Measurements from ENCODE around the gene FRMD3. TPM values are rescaled to one million over a fixed set of nuclear protein-coding genes. Genes with fewer than 3 reads are reported as not detected.

The FRMD3 gene
- total and polyA plus RNA-seq, 7 experiments from 2014 or later = 0.85 to 2.5 (median 0.97) TPM; not detected in 1

DNA sequence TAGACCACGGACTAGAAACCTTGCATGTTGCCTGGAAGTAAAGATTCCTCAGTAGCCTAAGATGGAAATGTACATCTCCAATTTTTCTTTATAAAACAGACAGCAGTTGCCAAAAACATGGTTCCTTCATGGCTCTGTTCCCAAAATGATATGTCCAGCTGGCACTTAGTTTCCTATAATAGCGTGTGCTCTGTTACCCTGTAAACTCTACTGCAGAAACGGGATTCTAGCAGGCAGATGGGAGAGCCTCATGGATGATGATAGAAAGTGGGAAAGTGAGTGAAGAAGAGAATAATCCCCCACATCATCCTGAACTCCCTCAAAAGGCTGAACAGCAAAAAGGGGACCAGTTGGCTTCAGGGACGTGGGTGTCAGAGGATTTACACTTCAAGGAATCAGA, 118.2 kb downstream of the FRMD3 start:
- ATAC-seq (no peak), DNase-seq (no peak)
- CTCF ChIA-PET = no interaction called here
- H3K9me3 Mint-ChIP-seq = peaks cover 0 to 8% (median 4%) of the 10 kb centered on the region in 11 donors
- no peaks in the 10 kb centered on the region for H3K4me1 ChIP-seq (ENCODE audit: control insufficient read depth in 2 of 2, insufficient read depth in 2 of 2, low read length in 2 of 2)
- no peak overlapping the region for H3K27ac Mint-ChIP-seq
- intact Hi-C loops (cut with micrococcal nuclease) = no loop called here
- H3K27ac ChIP-seq (ENCODE audit: low read depth, low read length) = no peak overlapping the region
- no peaks in the 10 kb centered on the region for H3K27me3 Mint-ChIP-seq
- H3K36me3 ChIP-seq (ENCODE audit: control insufficient read depth in 2 of 3, insufficient read depth in 3 of 3, low read length in 3 of 3) = no peaks in the 10 kb centered on the region
- H3K4me3 Mint-ChIP-seq = no peak overlapping the region
- H3K27me3 ChIP-seq (ENCODE audit: control insufficient read depth in 2 of 2, insufficient read depth in 2 of 2, low read length in 2 of 2) = no peaks in the 10 kb centered on the region
- H3K9me3 ChIP-seq (ENCODE audit: control insufficient read depth in 2 of 3, low read length in 3 of 3) = no peaks in the 10 kb centered on the region
- H3K4me1 Mint-ChIP-seq = peaks cover 0 to 2% (median 0%) of the 10 kb centered on the region in 7 donors
- POLR2A ChIA-PET = no interaction called here
- H3K36me3 Mint-ChIP-seq = peaks cover 0 to 19% (median 5%) of the 10 kb centered on the region in 5 donors
- H3K4me3 ChIP-seq (ENCODE audit: low read length) = no peak overlapping the region

DNA sequence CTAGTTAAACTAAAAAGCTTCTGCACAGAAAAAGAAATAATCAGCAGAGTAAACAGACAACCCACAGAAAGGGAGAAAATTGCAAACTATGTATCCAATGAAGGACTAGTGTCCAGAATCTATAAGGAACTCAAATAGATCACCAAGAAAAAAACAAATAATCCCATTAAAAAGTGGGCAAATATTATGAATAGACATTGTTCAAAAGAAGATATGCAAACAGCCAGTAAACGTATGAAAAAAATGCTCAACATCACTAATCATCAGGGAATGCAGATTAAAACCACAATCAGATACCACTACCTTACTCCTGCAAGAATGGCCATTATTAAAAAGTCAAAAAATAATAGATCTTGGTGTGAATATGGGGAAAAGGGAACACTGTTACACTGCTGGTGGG, 119.9 kb downstream of the FRMD3 start:
- Histone ChIP-seq H3K4me1 (ENCODE audit: control insufficient read depth in 2 of 2, insufficient read depth in 2 of 2, low read length in 2 of 2) (no peaks in the 10 kb centered on the region), H3K4me3 (ENCODE audit: low read length) (no peak overlapping the region), H3K36me3 (ENCODE audit: control insufficient read depth in 2 of 3, insufficient read depth in 3 of 3, low read length in 3 of 3) (no peaks in the 10 kb centered on the region), H3K27me3 (ENCODE audit: control insufficient read depth in 2 of 2, insufficient read depth in 2 of 2, low read length in 2 of 2) (no peaks in the 10 kb centered on the region), H3K9me3 (ENCODE audit: control insufficient read depth in 2 of 3, low read length in 3 of 3) (no peaks in the 10 kb centered on the region), H3K27ac (ENCODE audit: low read depth, low read length) (no peak overlapping the region)
- intact Hi-C loops (cut with micrococcal nuclease) = no loop called here
- H3K9me3 Mint-ChIP-seq = peaks cover 0 to 19% (median 8%) of the 10 kb centered on the region in 11 donors
- H3K4me3 Mint-ChIP-seq = no peak overlapping the region
- H3K27me3 Mint-ChIP-seq = no peaks in the 10 kb centered on the region
- ChIA-PET POLR2A (no interaction called here), CTCF (no interaction called here)
- ATAC-seq (no peak), DNase-seq (no peak)
- H3K27ac Mint-ChIP-seq = no peak overlapping the region
- H3K4me1 Mint-ChIP-seq = peaks cover 0 to 2% (median 0%) of the 10 kb centered on the region in 7 donors
- peaks cover 0 to 26% (median 11%) of the 10 kb centered on the region in 5 donors for H3K36me3 Mint-ChIP-seq

DNA sequence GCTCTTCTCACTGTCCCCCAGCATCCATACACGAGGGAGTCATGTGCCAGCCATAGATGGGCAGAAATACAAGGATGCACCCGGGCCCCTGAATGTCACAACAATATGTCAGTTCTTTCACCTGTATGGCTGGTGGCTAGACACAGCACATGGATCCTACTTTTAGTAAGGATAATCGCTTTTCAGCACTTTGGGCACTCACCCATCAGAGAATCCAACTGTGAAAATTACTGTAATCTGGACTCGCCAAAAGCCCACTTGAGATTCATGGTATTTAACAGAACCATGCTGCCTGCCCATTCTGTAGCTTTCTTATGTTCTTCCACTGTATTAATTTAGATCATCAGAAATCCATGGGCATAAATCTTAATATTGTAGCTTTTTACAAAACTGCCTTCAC, 124.8 kb downstream of the FRMD3 start:
- Mint-ChIP-seq H3K4me1 (peaks cover 0 to 2% (median 0%) of the 10 kb centered on the region in 7 donors), H3K36me3 (peaks cover 0 to 26% (median 20%) of the 10 kb centered on the region in 5 donors), H3K27me3 (peaks cover 0 to 2% (median 0%) of the 10 kb centered on the region in 5 donors), H3K4me3 (no peak overlapping the region), H3K9me3 (peaks cover 0 to 27% (median 10%) of the 10 kb centered on the region in 11 donors), H3K27ac (no peak overlapping the region)
- Histone ChIP-seq H3K9me3 (ENCODE audit: control insufficient read depth in 2 of 3, low read length in 3 of 3) (no peaks in the 10 kb centered on the region), H3K27ac (ENCODE audit: low read depth, low read length) (no peak overlapping the region), H3K4me1 (ENCODE audit: control insufficient read depth in 2 of 2, insufficient read depth in 2 of 2, low read length in 2 of 2) (no peaks in the 10 kb centered on the region), H3K4me3 (ENCODE audit: low read length) (no peak overlapping the region), H3K36me3 (ENCODE audit: control insufficient read depth in 2 of 3, insufficient read depth in 3 of 3, low read length in 3 of 3) (no peaks in the 10 kb centered on the region), H3K27me3 (ENCODE audit: control insufficient read depth in 2 of 2, insufficient read depth in 2 of 2, low read length in 2 of 2) (no peaks in the 10 kb centered on the region)
- intact Hi-C loops (cut with micrococcal nuclease) = no loop called here
- POLR2A ChIA-PET = no interaction called here
- ATAC-seq (no peak), DNase-seq (no peak)
- CTCF ChIA-PET = no interaction called here

DNA sequence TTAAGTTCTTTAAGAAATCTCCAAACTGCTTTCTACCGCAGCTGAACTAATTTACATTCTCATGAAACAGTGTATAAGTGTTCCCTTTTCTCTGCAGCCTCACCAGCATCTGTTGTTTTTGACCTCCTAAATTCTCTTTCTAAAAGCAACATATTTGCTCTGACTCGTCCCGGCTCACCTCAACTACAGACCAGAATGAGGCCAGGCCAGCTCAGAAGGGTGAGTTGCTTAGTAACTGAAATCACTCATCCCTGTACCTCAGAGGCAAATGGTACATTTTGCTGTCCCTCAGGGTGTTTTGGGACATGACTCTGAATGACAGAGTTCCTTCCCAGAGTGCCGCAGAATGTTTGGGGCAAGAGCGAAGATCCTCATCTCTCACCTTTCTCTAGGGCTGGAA, 127.5 kb downstream of the FRMD3 start:
- H3K27ac ChIP-seq (ENCODE audit: low read depth, low read length) = no peak overlapping the region
- DNase-seq (no peak), ATAC-seq (no peak)
- Mint-ChIP-seq H3K27ac (no peak overlapping the region), H3K36me3 (peaks cover 0 to 26% (median 17%) of the 10 kb centered on the region in 5 donors), H3K4me1 (no peaks in the 10 kb centered on the region), H3K27me3 (peaks cover 0 to 2% (median 0%) of the 10 kb centered on the region in 5 donors), H3K9me3 (peaks cover 0 to 26% (median 7%) of the 10 kb centered on the region in 11 donors), H3K4me3 (no peak overlapping the region)
- H3K4me1 ChIP-seq (ENCODE audit: control insufficient read depth in 2 of 2, insufficient read depth in 2 of 2, low read length in 2 of 2) = no peaks in the 10 kb centered on the region
- CTCF ChIA-PET = no interaction called here
- POLR2A ChIA-PET = no interaction called here
- intact Hi-C loops (cut with micrococcal nuclease) = no loop called here
- no peak overlapping the region for H3K4me3 ChIP-seq (ENCODE audit: low read length)
- no peaks in the 10 kb centered on the region for H3K9me3 ChIP-seq (ENCODE audit: control insufficient read depth in 2 of 3, low read length in 3 of 3)
- H3K36me3 ChIP-seq (ENCODE audit: control insufficient read depth in 2 of 3, insufficient read depth in 3 of 3, low read length in 3 of 3) = no peaks in the 10 kb centered on the region
- H3K27me3 ChIP-seq (ENCODE audit: control insufficient read depth in 2 of 2, insufficient read depth in 2 of 2, low read length in 2 of 2) = no peaks in the 10 kb centered on the region

DNA sequence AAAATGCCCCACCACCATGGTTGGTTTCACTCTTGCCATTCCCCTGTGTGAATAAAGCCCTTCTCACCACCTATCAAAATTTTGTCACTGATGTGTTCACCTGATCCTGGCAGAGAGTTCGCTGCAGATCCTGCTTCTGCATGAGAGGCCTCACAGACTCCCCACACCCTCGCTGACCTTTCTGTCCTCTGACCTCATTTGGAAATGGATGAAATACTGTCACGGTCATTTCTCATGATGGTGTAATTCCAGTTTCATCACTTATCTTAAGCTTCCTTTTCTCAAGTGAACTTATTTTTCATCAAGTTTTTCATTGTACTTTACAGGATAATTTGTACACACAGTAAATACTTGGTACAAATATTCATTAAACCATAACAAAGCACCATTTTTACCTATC, 131.3 kb downstream of the FRMD3 start:
- peak; percentile 53 for ATAC-seq
- ChIA-PET POLR2A (no interaction called here), CTCF (no interaction called here)
- H3K27ac Mint-ChIP-seq = no peak overlapping the region
- no peaks in the 10 kb centered on the region for H3K9me3 ChIP-seq (ENCODE audit: control insufficient read depth in 2 of 3, low read length in 3 of 3)
- no peaks in the 10 kb centered on the region for H3K27me3 ChIP-seq (ENCODE audit: control insufficient read depth in 2 of 2, insufficient read depth in 2 of 2, low read length in 2 of 2)
- H3K36me3 ChIP-seq (ENCODE audit: control insufficient read depth in 2 of 3, insufficient read depth in 3 of 3, low read length in 3 of 3) = no peaks in the 10 kb centered on the region
- no peak overlapping the region for H3K4me3 ChIP-seq (ENCODE audit: low read length)
- no peaks in the 10 kb centered on the region for H3K4me1 ChIP-seq (ENCODE audit: control insufficient read depth in 2 of 2, insufficient read depth in 2 of 2, low read length in 2 of 2)
- peaks cover 0 to 19% (median 8%) of the 10 kb centered on the region in 5 donors for H3K36me3 Mint-ChIP-seq
- intact Hi-C loops (cut with micrococcal nuclease) = no loop called here
- no peak for DNase-seq
- no peak overlapping the region for H3K4me3 Mint-ChIP-seq
- H3K27me3 Mint-ChIP-seq = peaks cover 0 to 2% (median 0%) of the 10 kb centered on the region in 5 donors
- H3K4me1 Mint-ChIP-seq = no peaks in the 10 kb centered on the region
- peaks cover 0 to 12% (median 0%) of the 10 kb centered on the region in 11 donors for H3K9me3 Mint-ChIP-seq
- H3K27ac ChIP-seq (ENCODE audit: low read depth, low read length) = no peak overlapping the region

DNA sequence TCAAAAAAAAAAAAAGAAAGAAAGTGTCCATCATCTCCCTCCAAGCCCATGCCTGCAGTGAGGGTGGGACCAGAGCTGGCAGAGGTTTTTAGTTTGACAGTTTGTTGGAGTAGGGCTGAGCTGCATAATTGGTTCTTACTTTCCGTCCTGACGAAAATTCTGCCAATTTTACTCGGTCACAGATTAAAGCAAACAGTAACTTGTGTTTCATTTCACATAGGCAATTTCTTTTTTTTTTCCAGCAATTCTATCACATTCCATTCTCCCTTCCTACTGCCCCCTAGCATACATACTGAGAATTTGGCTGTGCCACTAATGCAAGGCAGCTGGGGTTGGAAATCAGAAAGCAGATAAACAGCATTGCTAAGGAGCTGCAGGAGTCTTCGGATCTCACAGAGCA, 132.4 kb downstream of the FRMD3 start:
- CTCF ChIA-PET = no interaction called here

DNA sequence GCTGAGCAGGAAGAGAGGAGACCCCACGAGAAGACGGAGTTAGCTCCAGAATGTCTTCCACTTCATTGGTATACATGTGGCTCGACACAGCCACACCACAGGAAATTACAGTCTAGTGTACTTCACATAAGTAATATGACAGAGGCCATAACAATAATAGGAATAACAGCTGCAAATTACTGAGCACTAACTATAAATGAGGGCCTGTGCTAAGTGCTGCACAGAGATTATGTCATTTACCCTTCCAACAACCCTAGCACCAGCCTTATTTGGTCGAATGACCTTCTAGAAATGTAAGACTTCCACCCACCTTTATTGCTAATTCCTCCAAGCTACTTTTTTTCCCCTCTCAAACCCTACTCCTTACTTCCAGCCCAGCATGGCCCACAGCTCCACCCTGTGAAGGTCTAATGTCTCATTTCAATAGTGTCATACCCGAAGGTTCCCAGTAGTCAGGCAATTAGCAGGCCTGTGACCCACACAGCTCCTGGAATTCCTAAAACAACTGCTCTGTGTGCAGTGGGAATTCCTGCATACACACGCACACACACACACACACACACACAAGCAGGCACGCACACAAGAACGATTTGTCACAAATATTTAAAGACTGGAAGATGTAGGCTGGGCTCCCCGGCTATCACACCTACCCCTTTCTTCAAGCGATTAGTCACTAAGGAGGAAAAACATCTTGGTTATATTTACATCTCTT, 134.5 kb downstream of the FRMD3 start:
- POLR2A ChIA-PET = no interaction called here
- DNase-seq (no peak), ATAC-seq (no peak)
- Histone ChIP-seq H3K36me3 (ENCODE audit: control insufficient read depth in 2 of 3, insufficient read depth in 3 of 3, low read length in 3 of 3) (no peaks in the 10 kb centered on the region), H3K4me3 (ENCODE audit: low read length) (no peak overlapping the region), H3K27me3 (ENCODE audit: control insufficient read depth in 2 of 2, insufficient read depth in 2 of 2, low read length in 2 of 2) (no peaks in the 10 kb centered on the region), H3K27ac (ENCODE audit: low read depth, low read length) (no peak overlapping the region), H3K4me1 (ENCODE audit: control insufficient read depth in 2 of 2, insufficient read depth in 2 of 2, low read length in 2 of 2) (no peaks in the 10 kb centered on the region), H3K9me3 (ENCODE audit: control insufficient read depth in 2 of 3, low read length in 3 of 3) (no peaks in the 10 kb centered on the region)
- peaks cover 0 to 18% (median 7%) of the 10 kb centered on the region in 5 donors for H3K36me3 Mint-ChIP-seq
- peaks cover 0 to 10% (median 0%) of the 10 kb centered on the region in 11 donors for H3K9me3 Mint-ChIP-seq
- peaks cover 0 to 2% (median 0%) of the 10 kb centered on the region in 5 donors for H3K27me3 Mint-ChIP-seq
- CTCF ChIA-PET = no interaction called here
- intact Hi-C loops (cut with micrococcal nuclease) = no loop called here
- no peaks in the 10 kb centered on the region for H3K4me1 Mint-ChIP-seq
- no peak overlapping the region for H3K4me3 Mint-ChIP-seq
- H3K27ac Mint-ChIP-seq = no peak overlapping the region

More for the DNA sequence above, 132.4 kb downstream of the FRMD3 start:
- no peaks in the 10 kb centered on the region for H3K4me1 ChIP-seq (ENCODE audit: control insufficient read depth in 2 of 2, insufficient read depth in 2 of 2, low read length in 2 of 2)
- Mint-ChIP-seq H3K27me3 (peaks cover 0 to 2% (median 0%) of the 10 kb centered on the region in 5 donors), H3K27ac (no peak overlapping the region), H3K4me1 (no peaks in the 10 kb centered on the region), H3K36me3 (peaks cover 0 to 19% (median 8%) of the 10 kb centered on the region in 5 donors), H3K9me3 (peaks cover 0 to 12% (median 0%) of the 10 kb centered on the region in 11 donors), H3K4me3 (no peak overlapping the region)
- POLR2A ChIA-PET = no interaction called here
- no peaks in the 10 kb centered on the region for H3K36me3 ChIP-seq (ENCODE audit: control insufficient read depth in 2 of 3, insufficient read depth in 3 of 3, low read length in 3 of 3)
- H3K4me3 ChIP-seq (ENCODE audit: low read length) = no peak overlapping the region
- H3K27me3 ChIP-seq (ENCODE audit: control insufficient read depth in 2 of 2, insufficient read depth in 2 of 2, low read length in 2 of 2) = no peaks in the 10 kb centered on the region
- DNase-seq (no peak), ATAC-seq (no peak)
- intact Hi-C loops (cut with micrococcal nuclease) = no loop called here
- no peaks in the 10 kb centered on the region for H3K9me3 ChIP-seq (ENCODE audit: control insufficient read depth in 2 of 3, low read length in 3 of 3)
- no peak overlapping the region for H3K27ac ChIP-seq (ENCODE audit: low read depth, low read length)
